Smooth muscle cell (in vitro differentiated cells): Measurements from ENCODE around the gene CNNM3. TPM values are rescaled to one million over a fixed set of nuclear protein-coding genes. Genes with fewer than 3 reads are reported as not detected.

Source experiments
- DNase-seq: peaks from one replicate; lab custom pipeline; 2025; ENCODE audit not compliant: unreplicated experiment; lab: John Stamatoyannopoulos, UW
- H2AFZ ChIP-seq: fragments of 200-600 bp; sonication (generic); 2 replicates; pipeline ENCODE4 v1.6.0; 2016; ENCODE audit warnings: antibody characterized with exemption, low read depth, mild to moderate bottlenecking
- H3F3A ChIP-seq: fragments of 200-600 bp; sonication (generic); 2 replicates; pipeline ENCODE4 v1.6.0; 2017; ENCODE audit warnings: antibody characterized with exemption, low read depth
- H3K27ac ChIP-seq: fragments of 200-600 bp; sonication (generic); 2 replicates; pipeline ENCODE4 v1.5.1; 2016; ENCODE audit warnings: low read depth, mild to moderate bottlenecking
- H3K27me3 ChIP-seq: fragments of 200-600 bp; sonication (generic); 2 replicates; pipeline ENCODE4 v1.6.1; 2016; ENCODE audit warnings: low read depth, mild to moderate bottlenecking
- H3K36me3 ChIP-seq: fragments of 200-600 bp; sonication (generic); 2 replicates; pipeline ENCODE4 v1.5.1; 2016; ENCODE audit warnings: low read depth
- H3K4me1 ChIP-seq: fragments of 200-600 bp; sonication (generic); 2 replicates; pipeline ENCODE4 v1.5.1; 2016; ENCODE audit warnings: low read depth
- H3K4me2 ChIP-seq: fragments of 200-600 bp; sonication (generic); 2 replicates; pipeline ENCODE4 v1.6.0; 2016; ENCODE audit warnings: mild to moderate bottlenecking
- H3K4me3 ChIP-seq: fragments of 200-600 bp; sonication (generic); 2 replicates; pipeline ENCODE4 v1.5.1; 2016; ENCODE audit warnings: mild to moderate bottlenecking
- H3K79me2 ChIP-seq: fragments of 200-600 bp; sonication (generic); 2 replicates; pipeline ENCODE4 v1.6.0; 2016; ENCODE audit warnings: low read depth, mild to moderate bottlenecking
- H3K9ac ChIP-seq: fragments of 200-600 bp; sonication (generic); 2 replicates; pipeline ENCODE4 v1.6.0; 2016; ENCODE audit warnings: low read depth
- H3K9me3 ChIP-seq: fragments of 200-600 bp; sonication (generic); replicated peaks from 2 replicates; pipeline ENCODE4 v1.5.1; 2016; ENCODE audit warnings: low read depth
- H4K20me1 ChIP-seq: fragments of 200-600 bp; sonication (generic); 2 replicates; pipeline ENCODE4 v1.6.0; 2016; ENCODE audit warnings: low read depth
- WGBS: methylation state at CpG from one replicate; pipeline ENCODE4 v1.1.7; 2016; ENCODE audit warnings: low lambda C conversion rate; 5-methylcytosine and 5-hydroxymethylcytosine counted together
- polyA plus RNA-seq: library from polyadenylated mRNA; unstranded; fragments of >200 nt; fragmentation: Nextera tagmentation; extraction: Ambion mirVana; gene quantifications from 2 replicates; pipeline ENCODE4 v1.2.1, GENCODE V29; 2016
- total RNA-seq: library from RNA; depleted of rRNA; stranded (reverse); fragments of >200 nt; gene quantifications from 2 replicates; pipeline ENCODE4 v1.2.3, GENCODE V29; 2014
- TF ChIP-seq, protein P1 (sequence below): fragments of 200-600 bp; sonication (generic); IDR thresholded peaks from 2 replicates; pipeline ENCODE4 v1.5.1; 2017; ENCODE audit warnings: borderline replicate concordance, mild to moderate bottlenecking, antibody characterized with exemption; ENCODE audit not compliant: insufficient read depth, poor library complexity, severe bottlenecking

Gene CNNM3
- total and polyA plus RNA-seq, 2 experiments from 2014 or later, result 3.2 to 4.8 TPM

DNA sequence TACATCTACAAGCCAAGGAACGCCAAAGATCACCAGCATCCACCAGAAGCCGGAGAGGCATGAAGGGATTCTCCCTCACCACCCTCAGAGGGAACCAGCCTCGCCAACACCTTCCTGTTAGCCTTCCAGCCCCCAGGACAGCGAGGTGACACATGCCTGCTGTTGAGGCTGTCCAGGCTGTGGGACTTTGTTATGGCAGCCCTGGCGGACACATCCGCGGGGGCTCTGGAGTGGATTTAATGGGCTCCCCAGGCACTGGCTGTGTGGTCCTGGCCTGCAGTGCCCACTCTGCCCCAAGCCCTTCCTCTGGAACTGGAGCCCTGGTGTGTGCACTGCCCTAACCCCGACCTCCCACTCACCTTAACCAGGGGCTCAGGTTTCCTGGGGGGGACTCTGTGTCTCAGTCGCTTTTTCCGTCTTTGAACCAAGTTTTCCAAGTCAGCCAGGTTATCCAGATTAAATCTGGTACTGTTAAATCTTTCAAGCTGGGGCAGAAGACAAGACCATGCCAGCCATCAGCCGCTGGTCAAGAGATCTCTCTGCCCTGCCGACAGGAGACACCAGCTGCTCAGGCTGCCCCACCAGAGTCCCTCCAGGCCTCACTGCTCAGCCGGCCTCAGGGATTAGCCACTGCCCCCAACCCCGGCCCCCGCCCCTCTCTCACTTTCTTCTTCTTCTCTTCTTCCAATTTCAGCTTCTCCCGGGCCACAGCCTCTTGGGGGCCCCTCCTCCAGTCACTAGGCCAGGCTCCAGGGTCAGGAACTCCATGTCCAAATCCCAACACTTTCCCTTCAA lies 25.8 kb downstream of the CNNM3 start:
- H3F3A ChIP-seq, result no peaks in the 10 kb centered on the region

DNA sequence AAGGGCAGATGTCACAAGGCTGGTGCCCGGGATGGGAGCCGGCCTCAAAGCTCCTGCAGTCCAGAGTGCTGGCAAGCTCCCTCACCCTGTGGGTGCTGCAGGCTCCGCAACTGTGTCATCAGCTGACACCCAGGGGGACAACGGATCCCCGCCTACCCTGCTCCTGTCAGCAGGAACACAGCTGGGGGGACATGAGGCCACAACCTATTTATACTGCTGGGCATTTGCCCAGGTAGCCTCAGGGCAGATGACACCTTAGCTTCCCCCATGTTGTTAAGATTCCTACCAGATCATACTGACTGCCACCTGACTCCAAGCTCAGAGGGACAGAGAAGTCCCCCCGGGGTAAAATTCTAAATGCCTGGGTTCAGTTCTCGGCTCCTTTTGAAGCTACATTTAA lies 26.5 kb downstream of the CNNM3 start:
- Histone ChIP-seq H3K4me1 (no peaks in the 10 kb centered on the region), H3K27me3 (no peaks in the 10 kb centered on the region), H3K9me3 (no peaks in the 10 kb centered on the region), H2AFZ (no peak overlapping the region), H3K4me2 (no peak overlapping the region), H3F3A (no peaks in the 10 kb centered on the region), H3K27ac (no peak overlapping the region), H3K4me3 (no peak overlapping the region), H3K79me2 (no peaks in the 10 kb centered on the region), H4K20me1 (no peaks in the 10 kb centered on the region), H3K36me3 (no peaks in the 10 kb centered on the region), H3K9ac (no peak overlapping the region)
- no peak for DNase-seq
- WGBS, result 91% methylated on average over 7 of the region's 7 CpGs
- TF ChIP-seq, protein P1, sequence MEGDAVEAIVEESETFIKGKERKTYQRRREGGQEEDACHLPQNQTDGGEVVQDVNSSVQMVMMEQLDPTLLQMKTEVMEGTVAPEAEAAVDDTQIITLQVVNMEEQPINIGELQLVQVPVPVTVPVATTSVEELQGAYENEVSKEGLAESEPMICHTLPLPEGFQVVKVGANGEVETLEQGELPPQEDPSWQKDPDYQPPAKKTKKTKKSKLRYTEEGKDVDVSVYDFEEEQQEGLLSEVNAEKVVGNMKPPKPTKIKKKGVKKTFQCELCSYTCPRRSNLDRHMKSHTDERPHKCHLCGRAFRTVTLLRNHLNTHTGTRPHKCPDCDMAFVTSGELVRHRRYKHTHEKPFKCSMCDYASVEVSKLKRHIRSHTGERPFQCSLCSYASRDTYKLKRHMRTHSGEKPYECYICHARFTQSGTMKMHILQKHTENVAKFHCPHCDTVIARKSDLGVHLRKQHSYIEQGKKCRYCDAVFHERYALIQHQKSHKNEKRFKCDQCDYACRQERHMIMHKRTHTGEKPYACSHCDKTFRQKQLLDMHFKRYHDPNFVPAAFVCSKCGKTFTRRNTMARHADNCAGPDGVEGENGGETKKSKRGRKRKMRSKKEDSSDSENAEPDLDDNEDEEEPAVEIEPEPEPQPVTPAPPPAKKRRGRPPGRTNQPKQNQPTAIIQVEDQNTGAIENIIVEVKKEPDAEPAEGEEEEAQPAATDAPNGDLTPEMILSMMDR, result no peak

More for the DNA sequence above, 25.8 kb downstream of the CNNM3 start:
- Histone ChIP-seq H3K27ac (no peak overlapping the region), H4K20me1 (no peaks in the 10 kb centered on the region), H3K4me3 (no peak overlapping the region), H3K9ac (no peak overlapping the region), H3K4me1 (no peaks in the 10 kb centered on the region), H3K27me3 (no peaks in the 10 kb centered on the region), H3K36me3 (no peaks in the 10 kb centered on the region), H3K9me3 (no peaks in the 10 kb centered on the region), H3K79me2 (no peaks in the 10 kb centered on the region), H2AFZ (no peak overlapping the region), H3K4me2 (no peak overlapping the region)
- 92% methylated on average over 13 of the region's 16 CpGs for WGBS
- TF ChIP-seq, protein P1, result no peak
- no peak for DNase-seq

DNA sequence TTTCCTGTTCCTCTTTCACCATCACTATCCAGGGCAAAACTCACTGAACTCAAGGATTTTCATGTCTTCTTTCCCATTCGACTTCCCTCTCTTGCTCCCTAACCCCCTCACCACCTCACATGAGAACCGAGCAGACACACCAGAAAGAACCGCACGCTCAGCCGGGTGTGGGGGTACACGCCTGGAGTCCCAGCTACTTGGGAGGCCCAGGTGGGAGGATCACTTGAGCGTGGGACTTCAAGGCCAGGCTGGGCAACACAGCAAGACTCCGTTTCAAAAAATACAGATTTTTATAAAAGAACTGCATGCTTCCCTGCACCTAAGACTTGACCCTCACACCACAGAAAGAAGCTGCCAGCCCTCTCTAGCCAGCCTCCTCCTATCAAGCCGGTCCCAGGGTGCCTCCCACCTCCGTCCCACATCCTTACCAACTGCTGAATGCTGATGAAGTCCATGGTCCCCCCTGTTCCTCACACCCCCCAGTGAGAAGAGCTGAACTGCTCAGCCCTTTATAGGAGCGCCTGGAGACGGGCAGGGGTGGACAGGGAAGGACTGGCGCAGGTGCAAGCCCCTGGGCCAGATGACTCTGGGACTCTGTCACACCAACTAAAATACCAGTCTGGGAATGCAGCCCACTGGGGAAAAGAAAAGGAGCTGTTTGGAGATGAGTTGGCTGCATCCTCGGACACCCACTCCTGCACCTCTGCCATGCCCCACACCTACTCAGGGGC lies 27.6 kb downstream of the CNNM3 start, which contains the start of gene ANKRD23:
Gene ANKRD23, minus strand, starts transcription at position 484 of the 731 bp plus-strand sequence. Its CDS starts 29 bp downstream, at position 455.
- H3F3A ChIP-seq, result no peaks in the 10 kb centered on the region
- DNase-seq, result no peak
- TF ChIP-seq, protein P1, result no peak
- H3K9me3 ChIP-seq, result no peaks in the 10 kb centered on the region
- WGBS, result 96% methylated on average over 14 of the region's 14 CpGs
- H3K36me3 ChIP-seq, result no peaks in the 10 kb centered on the region
- H3K27me3 ChIP-seq, result no peaks in the 10 kb centered on the region
- H4K20me1 ChIP-seq, result no peaks in the 10 kb centered on the region
- no peak within 1 kb of the TSS for H3K4me2 ChIP-seq
- no peaks in the 10 kb centered on the region for H3K4me1 ChIP-seq
- H3K4me3 ChIP-seq, result no peak within 1 kb of the TSS
- no peak within 1 kb of the TSS for H3K27ac ChIP-seq
- H3K9ac ChIP-seq, result no peak within 1 kb of the TSS
- no peak within 1 kb of the TSS for H2AFZ ChIP-seq
- H3K79me2 ChIP-seq, result no peaks in the 10 kb centered on the region
